Epidermal melanocyte (primary cell): ENCODE results near the gene NFATC2.
"Not testable (repeated sequence)": the region's sequence is repeated elsewhere in the genome, so short reads cannot be mapped to it uniquely, and the experiment has no call there.

Experiments
- DNase-seq: peaks from one replicate; pipeline ENCODE4 v3.0.0; 2011; ENCODE audit warnings: low spot score; ENCODE audit not compliant: insufficient read length

The NFATC2 gene

GRCh38 chr20:51495921-51496545 is 46.5 kb downstream of the NFATC2 start:
- no peak for DNase-seq

DNA sequence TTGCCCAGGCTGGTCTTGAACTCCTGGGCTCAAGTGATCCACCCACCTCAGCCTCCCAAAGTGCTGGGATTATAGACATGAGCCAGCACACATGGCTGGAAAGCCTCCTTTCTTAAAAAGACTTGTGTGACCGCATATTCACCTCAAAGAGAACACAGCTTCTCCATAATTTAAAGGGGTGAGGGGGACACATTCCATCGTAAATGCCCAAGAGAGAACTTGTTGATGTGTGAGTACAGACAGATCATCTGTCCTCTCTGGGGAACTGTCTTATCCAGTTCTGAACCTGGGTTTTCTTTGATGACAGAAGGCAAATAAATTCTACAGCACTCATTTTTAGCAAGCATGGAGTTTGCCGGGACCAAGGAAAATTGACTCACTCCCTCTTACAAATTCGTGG is 47.2 kb downstream of the NFATC2 start:
- no peak for DNase-seq

- DNase-seq: no peak
These were observed 48.0 kb downstream of the NFATC2 start for GRCh38 chr20:51494241-51495110.

DNA sequence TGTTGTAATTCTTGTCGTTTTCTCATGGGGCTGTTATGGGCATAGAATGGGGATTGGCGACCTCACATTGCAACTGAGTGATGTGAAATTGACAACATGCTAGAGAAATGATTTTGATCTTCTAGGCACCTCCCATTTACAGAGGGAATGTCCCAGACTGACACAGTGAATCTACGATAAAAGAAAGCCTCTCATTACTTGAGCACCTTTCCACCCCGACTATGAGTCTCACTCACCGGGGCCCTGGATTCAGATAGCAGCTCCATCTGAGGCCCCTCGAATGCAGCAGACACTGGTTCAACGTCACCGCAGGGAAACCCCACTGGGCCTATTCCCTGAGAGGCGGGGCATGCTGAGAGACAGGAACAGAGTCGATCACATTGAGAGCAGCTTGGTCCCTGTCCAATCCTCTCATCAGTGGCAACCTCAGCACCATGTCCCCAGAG is 49.1 kb downstream of the NFATC2 start:
- DNase-seq: no peak

DNA sequence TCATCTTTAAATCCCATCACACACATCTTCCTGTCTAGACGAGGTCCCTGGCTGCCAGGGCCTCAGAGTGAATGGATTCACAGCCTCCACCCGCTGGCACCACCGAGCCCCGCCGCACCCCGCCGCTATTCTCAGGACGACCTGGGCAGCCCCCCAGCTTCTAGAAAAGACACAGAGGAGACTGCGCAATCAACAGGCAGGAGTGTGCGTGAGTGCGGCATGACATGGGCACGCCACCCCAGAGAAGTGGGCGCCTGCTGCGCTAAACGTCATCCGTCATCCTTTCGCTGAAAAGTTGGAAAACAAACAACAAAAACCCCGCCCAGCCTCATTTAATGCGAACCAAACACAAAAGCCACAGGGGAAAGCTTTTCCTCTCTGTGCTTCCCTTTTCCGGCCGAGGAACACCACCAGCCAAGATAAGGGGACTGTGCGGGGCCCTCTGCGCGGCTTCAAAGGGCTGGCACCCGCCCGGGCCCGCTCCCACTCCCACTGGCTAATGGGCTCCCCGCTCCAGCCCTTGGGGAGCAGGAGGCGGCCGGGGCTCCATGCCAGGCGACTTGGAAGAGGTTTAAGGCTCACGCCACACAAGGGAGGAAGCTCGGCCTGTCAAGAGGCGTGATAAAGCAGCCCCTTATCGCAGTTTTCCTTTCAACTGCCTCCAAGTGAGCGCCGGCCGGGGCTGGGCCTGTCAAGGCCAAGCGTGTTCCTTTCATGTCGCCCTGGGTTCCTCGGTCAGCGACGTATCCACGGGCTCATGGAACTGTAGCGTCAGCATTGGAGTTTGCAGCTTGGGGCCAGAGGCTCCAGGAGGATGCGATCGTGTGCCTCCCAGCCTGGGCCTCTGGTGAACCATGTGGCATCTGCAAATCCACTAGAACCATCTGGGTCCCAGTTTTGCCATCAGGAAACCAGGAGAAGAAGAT is 50.1 kb downstream of the NFATC2 start:
- DNase-seq: no peak

- no peak for DNase-seq
These were observed 51.1 kb downstream of the NFATC2 start for GRCh38 chr20:51491393-51491792.

GRCh38 chr20:51490635-51491034 is 51.9 kb downstream of the NFATC2 start:
- no peak for DNase-seq

- DNase-seq: no peak
These were observed 52.9 kb downstream of the NFATC2 start for GRCh38 chr20:51489611-51490010.

DNA sequence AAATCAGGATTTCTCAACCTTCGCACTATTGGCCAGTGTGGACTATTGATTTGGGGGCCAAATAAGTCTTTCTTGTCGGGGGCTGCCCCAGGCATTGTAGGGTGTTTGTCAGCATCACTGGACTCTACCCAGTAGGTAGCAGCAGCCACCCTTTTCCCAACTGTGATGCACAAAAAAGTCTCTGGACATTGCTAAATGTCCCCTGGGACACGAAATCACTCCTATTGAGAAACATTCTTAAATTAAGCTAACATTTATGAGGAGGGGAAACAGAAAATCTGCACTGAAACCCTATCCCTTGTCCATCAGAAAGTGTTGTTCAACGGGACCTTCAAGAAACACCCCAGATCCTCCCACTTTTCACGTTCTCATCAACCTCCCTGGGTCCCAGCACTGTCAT is 54.2 kb downstream of the NFATC2 start:
- DNase-seq: no peak

DNA sequence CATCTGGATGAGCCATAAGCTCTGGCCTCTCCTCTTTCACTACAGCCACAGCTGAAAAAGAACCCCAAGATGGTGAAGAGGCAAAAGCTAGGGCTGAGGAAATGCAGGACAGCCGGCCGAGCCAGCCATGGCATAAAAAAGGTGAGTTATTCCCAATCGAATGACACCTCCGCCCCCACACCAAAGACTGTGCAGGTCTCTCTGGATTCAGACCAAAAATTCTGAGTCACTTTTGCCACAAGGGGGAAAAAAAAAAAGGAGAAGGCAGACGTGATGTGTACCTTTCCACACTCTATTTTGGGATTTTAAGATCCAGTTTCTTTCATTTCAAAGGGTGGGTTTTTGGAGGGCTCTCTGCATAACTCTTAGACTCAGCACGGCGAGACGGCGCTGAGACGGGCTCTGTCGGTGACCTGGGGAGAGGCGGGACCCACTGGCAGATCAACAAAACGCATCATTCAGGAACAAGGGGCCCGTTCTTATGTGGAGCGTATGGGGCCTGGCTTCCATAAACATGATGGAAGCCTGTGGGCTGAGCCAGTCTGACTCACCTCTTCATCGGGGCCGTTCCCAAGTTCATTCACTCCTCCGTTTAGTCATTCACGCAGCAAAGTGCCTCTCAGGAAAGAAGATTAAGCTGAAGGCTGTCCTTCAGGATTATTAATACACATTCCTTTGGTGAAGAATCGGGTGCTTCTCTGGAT is 54.8 kb downstream of the NFATC2 start:
- no peak for DNase-seq

GRCh38 chr20:51487076-51487475 is 55.4 kb downstream of the NFATC2 start:
- DNase-seq: no peak

DNA sequence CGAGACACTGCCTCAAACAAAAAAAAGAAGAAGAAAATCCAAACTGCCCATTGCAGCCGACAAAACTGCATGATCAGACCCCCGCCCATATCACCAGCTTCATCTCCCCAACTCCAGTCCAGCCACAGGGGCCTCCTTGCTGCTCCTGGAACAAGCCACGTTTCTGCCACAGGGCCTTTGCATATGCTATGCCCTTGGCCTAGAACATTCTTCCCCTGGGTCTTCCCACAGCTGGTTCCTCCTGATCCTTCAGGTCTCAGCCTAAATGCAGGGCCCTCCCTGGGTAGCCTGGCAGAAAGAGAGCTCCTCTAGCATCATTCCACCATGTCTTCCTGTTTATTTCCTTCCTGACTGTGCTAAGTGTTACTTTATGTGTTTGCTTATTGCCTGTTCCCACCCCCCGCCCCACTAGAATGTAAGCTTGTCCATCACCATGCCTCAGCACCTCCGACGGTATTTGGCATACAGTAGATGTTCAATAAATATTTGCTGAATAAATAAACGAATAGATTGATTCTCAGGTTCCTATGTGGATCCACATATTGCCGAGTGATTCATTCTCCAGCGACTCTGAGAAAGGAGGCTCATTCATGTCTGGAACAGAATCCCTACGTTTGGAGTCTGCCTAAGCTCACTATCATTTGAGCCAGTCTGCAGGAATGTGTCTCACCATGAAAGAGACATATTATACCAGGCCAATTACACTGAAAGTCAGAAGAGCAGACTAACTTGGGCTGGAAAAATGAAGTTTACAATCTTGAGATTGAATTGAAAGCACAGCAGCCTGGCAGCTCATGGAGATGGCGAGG is 56.1 kb downstream of the NFATC2 start:
- DNase-seq: no peak

- no peak for DNase-seq
These were observed 57.7 kb downstream of the NFATC2 start for GRCh38 chr20:51484831-51485230.

GRCh38 chr20:51484141-51484815 is 58.2 kb downstream of the NFATC2 start:
- DNase-seq: no peak

GRCh38 chr20:51482836-51483473 is 59.6 kb downstream of the NFATC2 start:
- DNase-seq: no peak

DNA sequence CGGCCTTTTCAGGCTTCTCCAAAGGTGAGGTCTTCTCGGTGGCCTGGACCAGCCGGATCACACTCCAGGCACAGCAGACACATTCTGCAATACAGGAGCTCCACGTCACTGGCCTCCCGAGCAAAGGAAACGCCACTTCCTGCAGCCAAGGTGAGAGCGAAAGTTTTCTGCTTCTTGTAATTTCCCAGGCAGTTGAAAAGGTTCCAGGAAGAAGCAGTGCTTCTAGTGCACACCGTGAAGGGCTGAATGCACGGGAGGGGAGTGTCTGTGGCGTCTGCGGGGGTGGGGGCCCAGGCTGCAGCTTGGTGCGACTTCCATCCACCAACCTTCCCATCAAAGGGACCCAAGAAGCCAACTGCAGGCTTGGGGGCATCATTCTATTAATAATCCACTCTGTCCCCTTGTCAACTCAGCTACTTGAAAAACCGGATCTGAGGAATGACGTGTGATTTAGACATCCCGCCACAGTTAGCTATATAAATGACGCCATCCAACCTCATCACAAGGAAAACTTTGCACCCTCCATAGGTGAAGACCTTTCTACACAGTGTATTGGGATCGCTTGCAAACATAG is 61.1 kb downstream of the NFATC2 start:
- no peak for DNase-seq

- no peak for DNase-seq
These were observed 61.8 kb downstream of the NFATC2 start for GRCh38 chr20:51480507-51481270.

DNA sequence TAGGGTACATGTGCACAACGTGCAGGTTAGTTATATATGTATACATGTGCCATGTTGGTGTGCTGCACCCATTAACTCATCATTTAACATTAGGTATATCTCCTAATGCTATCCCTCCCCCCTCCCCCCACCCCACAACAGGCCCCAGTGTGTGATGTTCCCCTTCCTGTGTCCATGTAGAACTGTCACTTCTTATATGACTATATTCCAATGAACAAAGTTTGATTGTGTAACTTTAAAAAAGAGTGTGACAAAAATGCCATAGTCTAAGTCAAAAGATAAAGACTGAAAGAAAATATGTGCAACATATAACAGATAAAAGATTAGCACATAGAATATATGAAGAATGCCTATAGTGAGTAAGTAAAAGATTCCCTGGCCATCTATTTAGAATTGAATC is 66.4 kb downstream of the NFATC2 start:
- DNase-seq: not testable (repeated sequence)
